HepG2 (cell line): ENCODE results near the gene C12orf43. TPM values are rescaled to one million over a fixed set of nuclear protein-coding genes. Genes with fewer than 3 reads are reported as not detected.

ENCODE experiments used
- ATM ChIP-seq: fragments of 450-650 bp; IDR thresholded peaks from 2 replicates; pipeline ENCODE4 v1.7.1; 2017; ENCODE audit warnings: mild to moderate bottlenecking, borderline replicate concordance
- FIP1L1 ChIP-seq: fragments of 200-400 bp; formaldehyde crosslinking; IDR thresholded peaks from 2 replicates; pipeline ENCODE4 v1.6.1; 2018; ENCODE audit warnings: low read depth, mild to moderate bottlenecking, low read length, moderate library complexity, borderline replicate concordance; ENCODE audit not compliant: insufficient read depth
- GTF3A ChIP-seq: sonication (generic); formaldehyde crosslinking; conservative IDR thresholded peaks from 2 replicates; pipeline ENCODE4 v1.4.0; 2020; ENCODE audit warnings: mild to moderate bottlenecking, missing genetic modification reagents
- NFYB ChIP-seq: sonication (generic); formaldehyde crosslinking; IDR thresholded peaks from 2 replicates; pipeline ENCODE4 v1.4.0; 2020; ENCODE audit warnings: missing genetic modification reagents
- SALL2 ChIP-seq: sonication (generic); formaldehyde crosslinking; IDR thresholded peaks from 2 replicates; pipeline ENCODE4 v1.8.1; 2023; ENCODE audit warnings: mild to moderate bottlenecking, missing genetic modification reagents, inconsistent platforms
- SRY ChIP-seq: sonication (generic); formaldehyde crosslinking; IDR thresholded peaks from 2 replicates; pipeline ENCODE4 v1.8.0; 2022; ENCODE audit warnings: mild to moderate bottlenecking, missing genetic modification reagents
- TBP ChIP-seq: sonication (generic); formaldehyde crosslinking; IDR thresholded peaks from 2 replicates; pipeline ENCODE4 v1.5.0; 2020; ENCODE audit warnings: missing genetic modification reagents
- U2AF2 ChIP-seq: fragments of 200-400 bp; formaldehyde crosslinking; IDR thresholded peaks from 2 replicates; pipeline ENCODE4 v1.6.1; 2017; ENCODE audit warnings: low read depth, mild to moderate bottlenecking, low read length
- WIZ ChIP-seq: sonication (generic); formaldehyde crosslinking; IDR thresholded peaks from 2 replicates; pipeline ENCODE4 v1.5.1; 2020; ENCODE audit warnings: mild to moderate bottlenecking, missing genetic modification reagents
- ZKSCAN1 ChIP-seq: fragments of 150-350 bp; IDR thresholded peaks from 2 replicates; pipeline ENCODE4 v1.6.1; 2014; ENCODE audit warnings: low read length
- ZNF619 ChIP-seq: sonication (generic); formaldehyde crosslinking; IDR thresholded peaks from 2 replicates; pipeline ENCODE4 v1.4.0; 2020; ENCODE audit warnings: mild to moderate bottlenecking, missing genetic modification reagents
- ZNF629 ChIP-seq: sonication (generic); formaldehyde crosslinking; conservative IDR thresholded peaks from 2 replicates; pipeline ENCODE4 v1.5.0; 2020; ENCODE audit warnings: missing genetic modification reagents
- ZNF768 ChIP-seq: sonication (generic); formaldehyde crosslinking; IDR thresholded peaks from 2 replicates; pipeline ENCODE4 v1.4.0; 2020; ENCODE audit warnings: missing genetic modification reagents
- ZNF775 ChIP-seq: sonication (generic); formaldehyde crosslinking; IDR thresholded peaks from 2 replicates; pipeline ENCODE4 v1.4.0; 2020; ENCODE audit warnings: missing genetic modification reagents, mild to moderate bottlenecking, moderate library complexity, borderline replicate concordance
- polyA plus RNA-seq, 8 experiments: library from polyadenylated mRNA; depleted of rRNA in 3 of 8; stranded (reverse) in 7 of 8; unstranded in 1 of 8; fragments of >200 nt; fragmentation: Illumina TruSeq in 4 of 8; extraction: Trizol in 4 of 8; gene quantifications; 2 replicates each; pipeline versions ENCODE4 v1.2.1 to v1.2.3, GENCODE V29; 2011 to 2016; ENCODE audit warnings: low read depth in 4 of 8, missing spikeins in 1 of 8, mixed read lengths in 1 of 8; ENCODE audit not compliant: insufficient read depth in 1 of 8
- total RNA-seq, 5 experiments: library from RNA; depleted of rRNA; stranded (reverse); fragments of >200 nt; fragmentation: Illumina TruSeq; extraction: Trizol; gene quantifications; 2 replicates each; pipeline ENCODE4 v1.2.3, GENCODE V29; 2016; ENCODE audit warnings: low read depth in 1 of 5
- TF ChIP-seq, protein P1 (sequence below): sonication (generic); formaldehyde crosslinking; IDR thresholded peaks from 2 replicates; pipeline ENCODE4 v1.8.1; 2023; ENCODE audit warnings: missing genetic modification reagents, inconsistent platforms, borderline replicate concordance
- TF ChIP-seq, protein P2 (sequence below): sonication (generic); formaldehyde crosslinking; IDR thresholded peaks from 2 replicates; pipeline ENCODE4 v1.8.0; 2022; ENCODE audit warnings: mild to moderate bottlenecking, missing genetic modification reagents; ENCODE audit not compliant: insufficient replicate concordance
- TF ChIP-seq, protein P3 (sequence below): sonication (generic); formaldehyde crosslinking; IDR thresholded peaks from 2 replicates; pipeline ENCODE4 v1.8.1; 2022; ENCODE audit warnings: low read depth, mild to moderate bottlenecking, missing genetic modification reagents
- TF ChIP-seq, protein P4 (sequence below): sonication (generic); formaldehyde crosslinking; IDR thresholded peaks from 2 replicates; pipeline ENCODE4 v1.5.1; 2020; ENCODE audit warnings: missing genetic modification reagents, mild to moderate bottlenecking, borderline replicate concordance
- TF ChIP-seq, protein P5 (sequence below): sonication (generic); formaldehyde crosslinking; IDR thresholded peaks from 2 replicates; pipeline ENCODE4 v1.5.0; 2020; ENCODE audit warnings: missing genetic modification reagents

Gene C12orf43
- total and polyA plus RNA-seq, 2 of the 13 experiments (the other 11 are each of a cell fraction or from before 2014, with no cell fraction given) = 7.9 to 11.1 TPM

DNA sequence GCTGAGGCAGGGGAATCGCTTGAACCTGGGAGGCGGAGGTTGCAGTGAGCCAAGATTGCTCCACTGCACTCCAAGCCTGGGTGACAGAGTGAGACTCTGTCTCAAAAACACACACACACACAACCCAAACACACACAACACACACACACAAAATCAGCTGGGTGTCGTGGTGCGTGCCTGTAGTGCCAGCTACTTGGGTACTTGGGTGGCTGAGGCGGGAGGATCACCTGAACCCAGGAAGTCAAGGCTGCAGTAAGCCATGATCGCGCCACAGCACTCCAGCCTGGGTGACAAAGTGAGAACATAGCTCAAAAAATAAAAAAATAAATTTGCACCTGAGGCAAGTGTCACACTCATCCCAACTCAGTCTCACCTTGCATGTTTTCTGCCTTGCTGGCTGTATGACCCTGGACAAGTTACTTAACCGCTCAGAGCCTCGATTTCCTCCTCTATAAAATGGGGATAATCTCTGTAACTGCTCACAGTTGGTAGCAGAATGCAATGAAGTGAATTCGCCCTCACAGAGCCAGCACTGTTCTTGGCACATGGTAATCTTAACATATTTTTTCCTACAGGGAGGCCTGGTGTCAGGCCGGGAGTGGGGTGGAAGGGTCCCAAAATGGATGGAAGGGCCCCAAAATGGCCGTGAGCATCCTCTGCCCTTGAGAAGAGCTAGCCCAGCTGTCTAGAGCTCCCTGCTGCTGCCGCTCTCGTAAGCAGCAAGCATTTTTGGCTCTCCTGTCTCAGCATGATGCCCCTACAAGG lies 38.6 kb downstream of the C12orf43 start (continued):
- TF ChIP-seq WIZ (CRISPR knock-in tag) (no peak), ZNF619 (CRISPR knock-in tag) (peak; percentile 18; the same call in 1 of the 2 replicates), ATM (no peak), NFYB (no peak), ZKSCAN1 (no peak), SRY (CRISPR knock-in tag) (no peak), GTF3A (CRISPR knock-in tag) (0 out of 2 replicates have a peak, but pooled peaks have one; percentile 43), U2AF2 (no peak), TBP (CRISPR knock-in tag) (no peak), FIP1L1 (no peak), ZNF775 (no peak), ZNF768 (no peak), ZNF629 (CRISPR knock-in tag) (peak; percentile 96), SALL2 (CRISPR knock-in tag) (no peak)
- TF ChIP-seq, protein P1, sequence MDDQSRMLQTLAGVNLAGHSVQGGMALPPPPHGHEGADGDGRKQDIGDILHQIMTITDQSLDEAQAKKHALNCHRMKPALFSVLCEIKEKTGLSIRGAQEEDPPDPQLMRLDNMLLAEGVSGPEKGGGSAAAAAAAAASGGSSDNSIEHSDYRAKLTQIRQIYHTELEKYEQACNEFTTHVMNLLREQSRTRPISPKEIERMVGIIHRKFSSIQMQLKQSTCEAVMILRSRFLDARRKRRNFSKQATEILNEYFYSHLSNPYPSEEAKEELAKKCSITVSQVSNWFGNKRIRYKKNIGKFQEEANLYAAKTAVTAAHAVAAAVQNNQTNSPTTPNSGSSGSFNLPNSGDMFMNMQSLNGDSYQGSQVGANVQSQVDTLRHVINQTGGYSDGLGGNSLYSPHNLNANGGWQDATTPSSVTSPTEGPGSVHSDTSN (CRISPR knock-in tag) = no peak
- TF ChIP-seq, protein P2, sequence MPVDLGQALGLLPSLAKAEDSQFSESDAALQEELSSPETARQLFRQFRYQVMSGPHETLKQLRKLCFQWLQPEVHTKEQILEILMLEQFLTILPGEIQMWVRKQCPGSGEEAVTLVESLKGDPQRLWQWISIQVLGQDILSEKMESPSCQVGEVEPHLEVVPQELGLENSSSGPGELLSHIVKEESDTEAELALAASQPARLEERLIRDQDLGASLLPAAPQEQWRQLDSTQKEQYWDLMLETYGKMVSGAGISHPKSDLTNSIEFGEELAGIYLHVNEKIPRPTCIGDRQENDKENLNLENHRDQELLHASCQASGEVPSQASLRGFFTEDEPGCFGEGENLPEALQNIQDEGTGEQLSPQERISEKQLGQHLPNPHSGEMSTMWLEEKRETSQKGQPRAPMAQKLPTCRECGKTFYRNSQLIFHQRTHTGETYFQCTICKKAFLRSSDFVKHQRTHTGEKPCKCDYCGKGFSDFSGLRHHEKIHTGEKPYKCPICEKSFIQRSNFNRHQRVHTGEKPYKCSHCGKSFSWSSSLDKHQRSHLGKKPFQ (CRISPR knock-in tag) = no peak
- TF ChIP-seq, protein P3, sequence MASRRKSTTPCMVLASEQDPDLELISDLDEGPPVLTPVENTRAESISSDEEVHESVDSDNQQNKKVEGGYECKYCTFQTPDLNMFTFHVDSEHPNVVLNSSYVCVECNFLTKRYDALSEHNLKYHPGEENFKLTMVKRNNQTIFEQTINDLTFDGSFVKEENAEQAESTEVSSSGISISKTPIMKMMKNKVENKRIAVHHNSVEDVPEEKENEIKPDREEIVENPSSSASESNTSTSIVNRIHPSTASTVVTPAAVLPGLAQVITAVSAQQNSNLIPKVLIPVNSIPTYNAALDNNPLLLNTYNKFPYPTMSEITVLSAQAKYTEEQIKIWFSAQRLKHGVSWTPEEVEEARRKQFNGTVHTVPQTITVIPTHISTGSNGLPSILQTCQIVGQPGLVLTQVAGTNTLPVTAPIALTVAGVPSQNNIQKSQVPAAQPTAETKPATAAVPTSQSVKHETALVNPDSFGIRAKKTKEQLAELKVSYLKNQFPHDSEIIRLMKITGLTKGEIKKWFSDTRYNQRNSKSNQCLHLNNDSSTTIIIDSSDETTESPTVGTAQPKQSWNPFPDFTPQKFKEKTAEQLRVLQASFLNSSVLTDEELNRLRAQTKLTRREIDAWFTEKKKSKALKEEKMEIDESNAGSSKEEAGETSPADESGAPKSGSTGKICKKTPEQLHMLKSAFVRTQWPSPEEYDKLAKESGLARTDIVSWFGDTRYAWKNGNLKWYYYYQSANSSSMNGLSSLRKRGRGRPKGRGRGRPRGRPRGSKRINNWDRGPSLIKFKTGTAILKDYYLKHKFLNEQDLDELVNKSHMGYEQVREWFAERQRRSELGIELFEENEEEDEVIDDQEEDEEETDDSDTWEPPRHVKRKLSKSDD = 0 out of 2 replicates have a peak, but pooled peaks have one; percentile 16
- TF ChIP-seq, protein P4, sequence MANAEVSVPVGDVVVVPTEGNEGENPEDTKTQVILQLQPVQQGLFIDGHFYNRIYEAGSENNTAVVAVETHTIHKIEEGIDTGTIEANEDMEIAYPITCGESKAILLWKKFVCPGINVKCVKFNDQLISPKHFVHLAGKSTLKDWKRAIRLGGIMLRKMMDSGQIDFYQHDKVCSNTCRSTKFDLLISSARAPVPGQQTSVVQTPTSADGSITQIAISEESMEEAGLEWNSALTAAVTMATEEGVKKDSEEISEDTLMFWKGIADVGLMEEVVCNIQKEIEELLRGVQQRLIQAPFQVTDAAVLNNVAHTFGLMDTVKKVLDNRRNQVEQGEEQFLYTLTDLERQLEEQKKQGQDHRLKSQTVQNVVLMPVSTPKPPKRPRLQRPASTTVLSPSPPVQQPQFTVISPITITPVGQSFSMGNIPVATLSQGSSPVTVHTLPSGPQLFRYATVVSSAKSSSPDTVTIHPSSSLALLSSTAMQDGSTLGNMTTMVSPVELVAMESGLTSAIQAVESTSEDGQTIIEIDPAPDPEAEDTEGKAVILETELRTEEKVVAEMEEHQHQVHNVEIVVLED (CRISPR knock-in tag) = no peak
- TF ChIP-seq, protein P5, sequence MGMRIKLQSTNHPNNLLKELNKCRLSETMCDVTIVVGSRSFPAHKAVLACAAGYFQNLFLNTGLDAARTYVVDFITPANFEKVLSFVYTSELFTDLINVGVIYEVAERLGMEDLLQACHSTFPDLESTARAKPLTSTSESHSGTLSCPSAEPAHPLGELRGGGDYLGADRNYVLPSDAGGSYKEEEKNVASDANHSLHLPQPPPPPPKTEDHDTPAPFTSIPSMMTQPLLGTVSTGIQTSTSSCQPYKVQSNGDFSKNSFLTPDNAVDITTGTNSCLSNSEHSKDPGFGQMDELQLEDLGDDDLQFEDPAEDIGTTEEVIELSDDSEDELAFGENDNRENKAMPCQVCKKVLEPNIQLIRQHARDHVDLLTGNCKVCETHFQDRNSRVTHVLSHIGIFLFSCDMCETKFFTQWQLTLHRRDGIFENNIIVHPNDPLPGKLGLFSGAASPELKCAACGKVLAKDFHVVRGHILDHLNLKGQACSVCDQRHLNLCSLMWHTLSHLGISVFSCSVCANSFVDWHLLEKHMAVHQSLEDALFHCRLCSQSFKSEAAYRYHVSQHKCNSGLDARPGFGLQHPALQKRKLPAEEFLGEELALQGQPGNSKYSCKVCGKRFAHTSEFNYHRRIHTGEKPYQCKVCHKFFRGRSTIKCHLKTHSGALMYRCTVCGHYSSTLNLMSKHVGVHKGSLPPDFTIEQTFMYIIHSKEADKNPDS (CRISPR knock-in tag) = no peak
